ENCODE measurements around the gene UBL7.

Gene UBL7

GRCh38 chr15:74406517-74406916 lies 54.4 kb downstream of the UBL7 start:
- DNase-seq = no peak

- DNase-seq = no peak
Measured at GRCh38 chr15:74405823-74406222, 55.1 kb downstream of the UBL7 start.

DNA sequence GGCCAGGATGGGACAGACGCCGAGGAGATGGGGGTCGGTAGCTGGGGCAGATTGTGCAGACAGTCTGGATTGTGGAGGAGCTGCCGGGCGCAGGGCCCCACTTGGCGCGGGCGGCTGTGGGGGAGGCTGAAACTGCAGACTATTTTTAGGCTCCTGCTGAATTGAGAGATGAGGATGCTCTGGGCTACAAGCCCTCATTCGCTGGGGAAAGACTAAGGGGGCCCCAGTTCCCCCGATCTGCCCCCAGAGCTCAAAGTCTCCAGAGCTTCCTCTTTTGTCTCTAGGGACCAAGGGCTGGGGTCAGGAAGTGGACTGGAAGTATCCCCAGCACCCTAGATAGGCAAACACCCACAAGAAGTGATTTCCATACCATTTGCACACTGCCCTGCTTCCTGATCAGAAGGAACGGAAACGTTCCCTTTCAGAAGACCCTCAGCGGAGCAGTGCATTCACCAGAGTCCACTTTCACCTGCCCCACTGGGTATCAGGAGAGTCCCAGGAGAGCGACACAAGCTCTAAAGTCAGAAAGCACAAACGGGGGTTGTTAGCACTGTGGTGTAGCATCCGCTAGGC lies 56.9 kb downstream of the UBL7 start:
- DNase-seq = no peak

DNA sequence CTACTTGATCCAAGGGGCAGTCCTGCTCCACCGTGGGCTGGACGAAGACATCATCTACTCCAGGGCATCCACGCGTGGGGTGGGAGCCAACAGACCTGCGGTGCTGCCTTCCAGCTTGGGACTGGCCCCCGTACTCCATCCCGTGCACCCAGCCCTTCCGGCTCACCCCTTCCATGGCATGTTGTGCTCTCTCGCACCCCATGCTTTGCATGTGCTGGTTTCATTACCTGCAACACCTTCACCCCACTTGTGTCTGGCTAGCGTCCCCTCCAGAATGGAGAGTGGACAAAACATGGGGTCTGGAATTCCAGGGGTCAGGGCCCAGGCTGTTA lies 57.4 kb downstream of the UBL7 start:
- DNase-seq = no peak

DNA sequence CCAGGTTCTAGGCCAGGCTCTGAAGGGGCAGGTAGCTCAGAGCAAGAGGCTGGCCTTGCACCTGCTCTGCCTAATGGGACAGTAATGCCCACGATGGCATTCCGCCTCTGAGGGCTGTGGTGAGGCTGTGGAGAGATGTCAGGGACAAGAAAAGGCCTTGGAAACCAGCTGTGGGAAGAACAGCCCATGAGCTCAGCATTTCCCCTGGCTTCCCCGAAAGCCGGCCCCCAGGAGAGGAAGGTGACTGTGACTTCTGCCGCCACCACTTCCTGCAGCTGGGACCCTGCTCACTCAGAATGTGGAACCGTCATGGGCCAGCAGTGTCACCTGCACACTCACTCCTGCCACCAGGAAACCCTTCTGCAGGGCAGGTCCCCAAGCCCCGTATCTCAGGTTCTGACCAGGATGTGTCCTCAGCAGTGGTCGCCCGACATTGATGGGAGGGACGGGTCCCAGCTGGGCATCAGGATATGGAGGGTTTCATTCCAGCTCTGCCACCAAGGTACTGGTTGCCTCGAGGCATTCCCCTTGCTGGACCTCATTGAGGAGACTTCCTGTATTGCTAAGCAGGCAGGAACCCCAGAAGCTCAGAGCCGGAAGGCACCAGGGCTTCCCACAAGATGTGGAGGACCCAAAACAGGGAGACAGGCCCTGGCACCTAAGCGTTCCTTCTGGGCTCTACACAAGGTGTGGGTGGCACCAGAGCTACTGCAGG lies 57.9 kb downstream of the UBL7 start:
- DNase-seq = no peak

DNA sequence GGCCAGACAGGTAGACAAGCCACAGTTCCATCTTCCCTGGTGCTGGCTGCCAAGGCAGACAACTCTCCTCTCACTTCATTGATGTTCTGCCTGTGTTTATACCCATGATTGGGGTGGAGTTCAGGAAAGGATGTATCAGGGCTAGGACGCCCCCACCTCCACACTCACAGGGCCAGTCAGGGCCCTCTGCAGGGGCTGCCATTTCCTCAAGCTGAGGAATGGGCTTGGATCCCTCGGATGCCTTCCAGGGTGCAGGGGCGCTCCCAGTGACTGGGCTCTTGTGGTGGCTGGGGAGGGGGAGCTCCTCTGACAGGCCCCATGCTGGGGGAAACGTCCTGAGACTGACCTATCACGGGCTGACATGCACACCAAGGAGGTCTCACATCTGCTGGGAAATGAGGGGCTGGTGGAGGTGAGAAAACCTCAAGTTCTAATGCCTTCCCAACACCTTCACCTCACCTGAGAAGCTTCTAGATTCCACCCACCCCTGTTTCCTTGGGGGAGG lies 58.6 kb downstream of the UBL7 start:
- no peak for DNase-seq

- no peak for DNase-seq
Measured at GRCh38 chr15:74400915-74401757, 59.8 kb downstream of the UBL7 start.

GRCh38 chr15:74400313-74400860 lies 60.6 kb downstream of the UBL7 start:
- no peak for DNase-seq

DNA sequence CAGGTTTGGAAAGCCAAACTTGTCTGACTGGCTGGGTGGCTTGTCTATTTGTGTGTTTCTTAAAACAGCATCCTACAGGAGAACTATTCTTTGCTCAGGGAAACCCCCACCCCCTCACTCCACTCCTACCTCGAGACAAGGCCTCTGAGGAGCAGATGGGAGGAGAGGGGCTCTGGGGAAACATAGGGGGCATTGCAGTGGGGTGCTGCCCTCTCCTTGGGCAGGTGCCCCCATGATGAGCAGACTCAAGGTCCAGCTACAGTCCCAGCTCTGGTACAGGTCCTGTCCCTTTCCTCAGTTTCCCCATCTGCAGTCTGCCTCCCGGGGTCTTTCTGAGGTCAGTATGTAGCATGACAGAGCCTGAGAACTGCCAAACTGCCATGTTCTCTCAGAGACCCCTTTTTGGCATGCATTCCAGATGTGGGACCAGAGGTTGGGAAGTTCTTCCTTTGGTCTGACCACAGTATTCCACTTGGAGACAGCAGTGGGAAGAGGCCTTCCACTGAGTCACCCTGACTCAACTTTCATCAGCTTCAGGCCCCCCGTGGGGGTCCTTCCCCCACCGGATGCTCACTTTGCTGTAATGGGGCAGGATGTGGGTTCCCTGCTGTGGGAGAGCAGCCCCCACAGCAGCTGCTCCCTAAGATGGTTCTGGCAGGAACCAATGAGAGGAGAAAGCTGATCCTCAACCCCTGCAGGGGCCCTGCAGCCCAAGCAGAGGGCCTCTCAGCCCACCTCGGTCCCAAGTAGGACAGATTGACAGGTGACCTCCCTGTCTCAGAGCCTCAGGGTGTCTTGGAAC lies 61.2 kb downstream of the UBL7 start:
- no peak for DNase-seq

DNA sequence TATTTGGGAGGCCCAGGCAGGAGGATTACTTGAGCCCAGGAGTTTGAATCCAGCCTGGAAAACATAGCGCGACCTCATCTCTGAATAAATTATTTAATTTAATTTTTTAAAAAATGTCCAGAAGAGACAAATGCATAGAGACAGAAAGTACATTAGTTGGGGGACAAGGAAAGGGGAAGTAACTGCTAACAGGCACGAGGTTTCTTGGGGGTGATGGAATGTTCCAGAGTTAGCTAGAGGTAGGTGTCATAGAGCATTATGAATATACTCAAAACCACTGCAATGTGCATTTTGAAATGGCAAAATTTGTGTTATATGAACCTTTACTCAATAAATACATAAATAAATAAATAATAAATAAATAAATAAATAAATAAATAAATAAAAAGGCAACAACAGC lies 61.9 kb downstream of the UBL7 start:
- no peak for DNase-seq

- no peak for DNase-seq
Measured at GRCh38 chr15:74398183-74398582, 62.8 kb downstream of the UBL7 start.

- DNase-seq = no peak
Measured at GRCh38 chr15:74397239-74398068, 63.5 kb downstream of the UBL7 start.

GRCh38 chr15:74396445-74397238 lies 64.3 kb downstream of the UBL7 start:
- no peak for DNase-seq

- no peak for DNase-seq
Measured at GRCh38 chr15:74396146-74396438, 64.9 kb downstream of the UBL7 start.
